GM12878 (cell line): ENCODE measurements around the gene KCNN1. TPM values are rescaled to one million over a fixed set of nuclear protein-coding genes. Genes with fewer than 3 reads are reported as not detected.
A peak's percentile ranks its signal among the peaks of the same experiment; 100 is the strongest.

Experiments
- ATF7 ChIP-seq: fragments of 450-650 bp; IDR thresholded peaks from 2 replicates; pipeline ENCODE4 v1.6.1; 2016; ENCODE audit warnings: low read depth, mild to moderate bottlenecking
- BMI1 ChIP-seq: fragments of 450-650 bp; IDR thresholded peaks from 2 replicates; pipeline ENCODE4 v1.6.1; 2016; ENCODE audit warnings: mild to moderate bottlenecking, moderate library complexity, borderline replicate concordance
- CBX5 ChIP-seq: sonication (generic); IDR thresholded peaks from 2 replicates; pipeline ENCODE4 v1.6.1; 2016; ENCODE audit warnings: low read depth, moderate library complexity, mild to moderate bottlenecking, inconsistent platforms
- HDAC2 ChIP-seq: fragments of 200-600 bp; sonication (generic); IDR thresholded peaks from 2 replicates; pipeline ENCODE4 v1.6.1; 2017
- KDM1A ChIP-seq: fragments of 200-600 bp; sonication (generic); IDR thresholded peaks from 2 replicates; pipeline ENCODE4 v1.6.1; 2016; ENCODE audit warnings: borderline replicate concordance
- MEF2B ChIP-seq: fragments of 450-650 bp; IDR thresholded peaks from 2 replicates; pipeline ENCODE4 v1.6.1; 2018; ENCODE audit warnings: mild to moderate bottlenecking, moderate library complexity; ENCODE audit not compliant: partially characterized antibody, poor library complexity, severe bottlenecking
- MYB ChIP-seq: fragments of 150-350 bp; IDR thresholded peaks from 2 replicates; pipeline ENCODE4 v1.6.1; 2014; ENCODE audit warnings: mild to moderate bottlenecking, low read depth, low read length, borderline replicate concordance
- NFIC ChIP-seq: IDR thresholded peaks from 2 replicates; pipeline ENCODE4 v1.6.1; 2012; ENCODE audit warnings: low read depth, mild to moderate bottlenecking, inconsistent platforms, low read length, moderate library complexity
- NRF1 ChIP-seq: conservative IDR thresholded peaks from 2 replicates; pipeline ENCODE4 v1.6.1; 2011; ENCODE audit warnings: mild to moderate bottlenecking, low read depth, low read length, improper control_type of control experiment
- POU2F2 ChIP-seq: IDR thresholded peaks from 3 replicates; pipeline ENCODE4 v1.6.1; 2011; ENCODE audit warnings: low read depth, mild to moderate bottlenecking, low read length, borderline replicate concordance
- SIX5 ChIP-seq: IDR thresholded peaks from 2 replicates; pipeline ENCODE4 v1.6.1; 2011; ENCODE audit warnings: mild to moderate bottlenecking, low read depth, low read length, moderate library complexity; ENCODE audit not compliant: severe bottlenecking
- SP1 ChIP-seq: IDR thresholded peaks from one replicate; pipeline ENCODE4 v1.6.1; 2011; ENCODE audit warnings: low read depth, low read length
- TARDBP ChIP-seq: IDR thresholded peaks from 2 replicates; pipeline ENCODE4 v1.6.1; 2016; ENCODE audit warnings: borderline replicate concordance
- ZNF622 ChIP-seq: fragments of 450-650 bp; IDR thresholded peaks from 2 replicates; pipeline ENCODE4 v1.6.1; 2017; ENCODE audit warnings: mild to moderate bottlenecking, inconsistent platforms
- polyA plus RNA-seq, 11 experiments: library from polyadenylated mRNA; depleted of rRNA in 4 of 11; unstranded in 6 of 11; stranded (reverse) in 5 of 11; fragments of >200 nt; fragmentation: Nextera tagmentation in 4 of 11; fragmentation: Illumina TruSeq in 1 of 11; extraction: Ambion mirVana in 4 of 11; extraction: Trizol in 1 of 11; gene quantifications; 1 replicate in 1 of 11; 2 replicates in 10 of 11; pipeline versions ENCODE4 v1.2.1 to v1.2.3, GENCODE V29; 2011 to 2016; ENCODE audit warnings: inconsistent platforms in 2 of 11, missing spikeins in 2 of 11, low read depth in 1 of 11
- total RNA-seq, 4 experiments: library from RNA; depleted of rRNA in 3 of 4; stranded (reverse); fragments of >200 nt in 3 of 4; fragmentation: Illumina TruSeq in 1 of 4; extraction: Trizol in 1 of 4; gene quantifications; 2 replicates each; pipeline versions ENCODE4 v1.2.1 to v1.2.3, GENCODE V29; 2013 to 2021
- TF ChIP-seq, protein P1 (sequence below): fragments of 450-650 bp; IDR thresholded peaks from 2 replicates; pipeline ENCODE4 v1.6.1; 2018; ENCODE audit warnings: borderline replicate concordance, mild to moderate bottlenecking; ENCODE audit not compliant: partially characterized antibody
- TF ChIP-seq, protein P2 (sequence below): IDR thresholded peaks from 2 replicates; pipeline ENCODE4 v1.6.1; 2011; ENCODE audit warnings: borderline replicate concordance, low read depth, mild to moderate bottlenecking, moderate library complexity, low read length; ENCODE audit not compliant: insufficient read depth, poor library complexity, severe bottlenecking
- TF ChIP-seq, protein P3 (sequence below): fragments of 450-650 bp; IDR thresholded peaks from 2 replicates; pipeline ENCODE4 v1.6.1; 2017; ENCODE audit warnings: antibody characterized with exemption, mild to moderate bottlenecking, moderate library complexity
- TF ChIP-seq, protein P4 (sequence below): IDR thresholded peaks from 2 replicates; pipeline ENCODE4 v1.6.1; 2012; ENCODE audit warnings: low read depth, low read length, improper control_type of control experiment
- TF ChIP-seq, protein P5 (sequence below): fragments of 450-650 bp; IDR thresholded peaks from 2 replicates; pipeline ENCODE4 v1.6.1; 2016; ENCODE audit warnings: mild to moderate bottlenecking

The KCNN1 gene
- total and polyA plus RNA-seq, 10 of the 15 experiments (the other 5 are each of a cell fraction or from before 2014, with no cell fraction given) = 0.02 to 0.95 (median 0.16) TPM; not detected in 1

DNA sequence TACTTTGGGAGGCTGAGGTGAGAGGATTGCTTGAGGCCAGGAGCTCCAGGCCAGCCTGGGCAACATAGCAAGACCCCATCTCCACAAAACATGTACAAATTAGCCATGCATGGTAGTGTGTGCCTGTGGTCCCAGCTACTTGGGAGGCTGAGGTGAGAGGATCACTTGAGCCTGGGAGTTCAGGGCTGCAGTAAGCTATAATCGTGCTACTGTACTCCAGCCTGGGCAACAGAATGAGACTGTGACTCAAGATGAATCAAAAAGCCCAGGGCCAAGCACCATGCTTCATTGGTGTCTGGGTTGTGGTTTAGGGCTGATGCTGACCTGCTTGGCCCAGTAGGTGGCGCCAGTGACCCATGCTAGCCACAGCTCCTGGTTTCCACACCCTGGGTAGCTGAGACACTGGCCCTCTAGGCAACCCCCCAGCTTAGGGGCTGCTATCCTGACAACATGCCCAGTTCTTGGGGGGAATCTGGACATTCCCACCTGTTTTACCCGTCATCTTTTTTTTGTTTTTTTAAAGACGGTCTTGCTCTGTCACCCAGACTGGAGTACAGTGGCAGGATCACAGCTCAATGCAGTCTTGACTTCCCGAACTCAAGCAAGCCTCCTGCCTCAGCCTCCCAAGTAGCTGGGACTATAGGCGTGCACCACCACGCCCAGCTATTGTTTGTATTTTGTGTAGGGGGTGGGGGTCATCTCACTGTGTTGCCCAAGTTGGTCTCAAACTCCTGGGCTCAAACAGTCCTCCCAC lies 28.6 kb upstream of the KCNN1 start (continued):
- TF ChIP-seq, protein P1, sequence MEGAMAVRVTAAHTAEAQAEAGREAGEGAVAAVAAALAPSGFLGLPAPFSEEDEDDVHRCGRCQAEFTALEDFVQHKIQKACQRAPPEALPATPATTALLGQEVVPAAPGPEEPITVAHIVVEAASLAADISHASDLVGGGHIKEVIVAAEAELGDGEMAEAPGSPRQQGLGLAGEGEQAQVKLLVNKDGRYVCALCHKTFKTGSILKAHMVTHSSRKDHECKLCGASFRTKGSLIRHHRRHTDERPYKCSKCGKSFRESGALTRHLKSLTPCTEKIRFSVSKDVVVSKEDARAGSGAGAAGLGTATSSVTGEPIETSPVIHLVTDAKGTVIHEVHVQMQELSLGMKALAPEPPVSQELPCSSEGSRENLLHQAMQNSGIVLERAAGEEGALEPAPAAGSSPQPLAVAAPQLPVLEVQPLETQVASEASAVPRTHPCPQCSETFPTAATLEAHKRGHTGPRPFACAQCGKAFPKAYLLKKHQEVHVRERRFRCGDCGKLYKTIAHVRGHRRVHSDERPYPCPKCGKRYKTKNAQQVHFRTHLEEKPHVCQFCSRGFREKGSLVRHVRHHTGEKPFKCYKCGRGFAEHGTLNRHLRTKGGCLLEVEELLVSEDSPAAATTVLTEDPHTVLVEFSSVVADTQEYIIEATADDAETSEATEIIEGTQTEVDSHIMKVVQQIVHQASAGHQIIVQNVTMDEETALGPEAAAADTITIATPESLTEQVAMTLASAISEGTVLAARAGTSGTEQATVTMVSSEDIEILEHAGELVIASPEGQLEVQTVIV = no peak
- TF ChIP-seq HDAC2 = no peak
- TF ChIP-seq, protein P2, sequence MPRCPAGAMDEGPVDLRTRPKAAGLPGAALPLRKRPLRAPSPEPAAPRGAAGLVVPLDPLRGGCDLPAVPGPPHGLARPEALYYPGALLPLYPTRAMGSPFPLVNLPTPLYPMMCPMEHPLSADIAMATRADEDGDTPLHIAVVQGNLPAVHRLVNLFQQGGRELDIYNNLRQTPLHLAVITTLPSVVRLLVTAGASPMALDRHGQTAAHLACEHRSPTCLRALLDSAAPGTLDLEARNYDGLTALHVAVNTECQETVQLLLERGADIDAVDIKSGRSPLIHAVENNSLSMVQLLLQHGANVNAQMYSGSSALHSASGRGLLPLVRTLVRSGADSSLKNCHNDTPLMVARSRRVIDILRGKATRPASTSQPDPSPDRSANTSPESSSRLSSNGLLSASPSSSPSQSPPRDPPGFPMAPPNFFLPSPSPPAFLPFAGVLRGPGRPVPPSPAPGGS = no peak
- TF ChIP-seq, protein P3, sequence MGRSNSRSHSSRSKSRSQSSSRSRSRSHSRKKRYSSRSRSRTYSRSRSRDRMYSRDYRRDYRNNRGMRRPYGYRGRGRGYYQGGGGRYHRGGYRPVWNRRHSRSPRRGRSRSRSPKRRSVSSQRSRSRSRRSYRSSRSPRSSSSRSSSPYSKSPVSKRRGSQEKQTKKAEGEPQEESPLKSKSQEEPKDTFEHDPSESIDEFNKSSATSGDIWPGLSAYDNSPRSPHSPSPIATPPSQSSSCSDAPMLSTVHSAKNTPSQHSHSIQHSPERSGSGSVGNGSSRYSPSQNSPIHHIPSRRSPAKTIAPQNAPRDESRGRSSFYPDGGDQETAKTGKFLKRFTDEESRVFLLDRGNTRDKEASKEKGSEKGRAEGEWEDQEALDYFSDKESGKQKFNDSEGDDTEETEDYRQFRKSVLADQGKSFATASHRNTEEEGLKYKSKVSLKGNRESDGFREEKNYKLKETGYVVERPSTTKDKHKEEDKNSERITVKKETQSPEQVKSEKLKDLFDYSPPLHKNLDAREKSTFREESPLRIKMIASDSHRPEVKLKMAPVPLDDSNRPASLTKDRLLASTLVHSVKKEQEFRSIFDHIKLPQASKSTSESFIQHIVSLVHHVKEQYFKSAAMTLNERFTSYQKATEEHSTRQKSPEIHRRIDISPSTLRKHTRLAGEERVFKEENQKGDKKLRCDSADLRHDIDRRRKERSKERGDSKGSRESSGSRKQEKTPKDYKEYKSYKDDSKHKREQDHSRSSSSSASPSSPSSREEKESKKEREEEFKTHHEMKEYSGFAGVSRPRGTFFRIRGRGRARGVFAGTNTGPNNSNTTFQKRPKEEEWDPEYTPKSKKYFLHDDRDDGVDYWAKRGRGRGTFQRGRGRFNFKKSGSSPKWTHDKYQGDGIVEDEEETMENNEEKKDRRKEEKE = no peak
- TF ChIP-seq SP1 = peak; percentile 31
- TF ChIP-seq MEF2B = no peak
- no peak for TF ChIP-seq BMI1
- TF ChIP-seq, protein P4, sequence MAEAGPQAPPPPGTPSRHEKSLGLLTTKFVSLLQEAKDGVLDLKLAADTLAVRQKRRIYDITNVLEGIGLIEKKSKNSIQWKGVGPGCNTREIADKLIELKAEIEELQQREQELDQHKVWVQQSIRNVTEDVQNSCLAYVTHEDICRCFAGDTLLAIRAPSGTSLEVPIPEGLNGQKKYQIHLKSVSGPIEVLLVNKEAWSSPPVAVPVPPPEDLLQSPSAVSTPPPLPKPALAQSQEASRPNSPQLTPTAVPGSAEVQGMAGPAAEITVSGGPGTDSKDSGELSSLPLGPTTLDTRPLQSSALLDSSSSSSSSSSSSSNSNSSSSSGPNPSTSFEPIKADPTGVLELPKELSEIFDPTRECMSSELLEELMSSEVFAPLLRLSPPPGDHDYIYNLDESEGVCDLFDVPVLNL = no peak
- TF ChIP-seq KDM1A = no peak
- no peak for TF ChIP-seq MYB
- TF ChIP-seq NRF1 = no peak
- TF ChIP-seq ZNF622 = no peak
- TF ChIP-seq POU2F2 = 0 out of 3 replicates have a peak, but pooled peaks have one; percentile 58
- no peak for TF ChIP-seq NFIC
- no peak for TF ChIP-seq SIX5
- TF ChIP-seq, protein P5, sequence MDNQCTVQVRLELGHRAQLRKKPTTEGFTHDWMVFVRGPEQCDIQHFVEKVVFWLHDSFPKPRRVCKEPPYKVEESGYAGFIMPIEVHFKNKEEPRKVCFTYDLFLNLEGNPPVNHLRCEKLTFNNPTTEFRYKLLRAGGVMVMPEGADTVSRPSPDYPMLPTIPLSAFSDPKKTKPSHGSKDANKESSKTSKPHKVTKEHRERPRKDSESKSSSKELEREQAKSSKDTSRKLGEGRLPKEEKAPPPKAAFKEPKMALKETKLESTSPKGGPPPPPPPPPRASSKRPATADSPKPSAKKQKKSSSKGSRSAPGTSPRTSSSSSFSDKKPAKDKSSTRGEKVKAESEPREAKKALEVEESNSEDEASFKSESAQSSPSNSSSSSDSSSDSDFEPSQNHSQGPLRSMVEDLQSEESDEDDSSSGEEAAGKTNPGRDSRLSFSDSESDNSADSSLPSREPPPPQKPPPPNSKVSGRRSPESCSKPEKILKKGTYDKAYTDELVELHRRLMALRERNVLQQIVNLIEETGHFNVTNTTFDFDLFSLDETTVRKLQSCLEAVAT = 0 out of 2 replicates have a peak, but pooled peaks have one; percentile 42
- TF ChIP-seq TARDBP = no peak
- TF ChIP-seq ATF7 = no peak
- TF ChIP-seq CBX5 = no peak
